PC-9 (cell line): ENCODE data around the gene SNAPC4. TPM values are rescaled to one million over a fixed set of nuclear protein-coding genes. Genes with fewer than 3 reads are reported as not detected.

Experiments
- BruUV-seq: library from RNA; stranded (reverse); fragments of 400-500 nt; replicated peaks from 2 replicates; lab custom pipeline; 2021; lab: Mats Ljungman, UMichigan
- CTCF ChIA-PET: fragments of 300-600 bp; sonication (Branson Sonifier 250); formaldehyde crosslinking; loops from one replicate; lab custom pipeline; 2022; ENCODE audit warnings: antibody characterized with exemption; lab: Charles Lee
- POLR2A ChIA-PET: fragments of 300-600 bp; sonication (Branson Sonifier 250); formaldehyde crosslinking; loops from one replicate; lab custom pipeline; 2022; ENCODE audit warnings: antibody characterized with exemption; ENCODE audit not compliant: unreplicated experiment; lab: Charles Lee
- DNase-seq, 2 experiments: peaks; one replicate each; pipeline versions ENCODE4 v3.0.0 to v3.0.0-alpha.2; 2015 to 2022; ENCODE audit warnings: mixed read lengths in 1 of 2
- H2AFZ ChIP-seq: fragments of 200-600 bp; sonication (generic); 2 replicates; pipeline ENCODE4 v1.8.1; 2017; ENCODE audit warnings: antibody characterized with exemption
- H3F3A ChIP-seq: fragments of 200-600 bp; sonication (generic); 2 replicates; pipeline ENCODE4 v1.8.1; 2017; ENCODE audit warnings: antibody characterized with exemption, mild to moderate bottlenecking, low read depth; ENCODE audit not compliant: insufficient read depth
- H3K27ac ChIP-seq: fragments of 200-600 bp; sonication (generic); 2 replicates; pipeline ENCODE4 v1.6.1; 2016; ENCODE audit warnings: mixed run types
- H3K27me3 ChIP-seq: fragments of 200-600 bp; sonication (generic); 2 replicates; pipeline ENCODE4 v1.6.1; 2016; ENCODE audit warnings: low read depth, mixed run types; ENCODE audit not compliant: insufficient read depth
- H3K36me3 ChIP-seq: fragments of 200-600 bp; sonication (generic); 2 replicates; pipeline ENCODE4 v1.6.1; 2016; ENCODE audit warnings: low read depth, mixed run types
- H3K4me1 ChIP-seq: fragments of 200-600 bp; sonication (generic); replicated peaks from 2 replicates; pipeline ENCODE4 v1.6.1; 2016; ENCODE audit warnings: mixed run types; ENCODE audit not compliant: insufficient read depth
- H3K4me2 ChIP-seq: fragments of 200-600 bp; sonication (generic); 2 replicates; pipeline ENCODE4 v1.6.1; 2017; ENCODE audit warnings: mixed run types
- H3K4me3 ChIP-seq: fragments of 200-600 bp; sonication (generic); 2 replicates; pipeline ENCODE4 v1.6.1; 2016; ENCODE audit warnings: mixed run types
- H3K79me2 ChIP-seq: fragments of 200-600 bp; sonication (generic); 2 replicates; pipeline ENCODE4 v1.6.1; 2017; ENCODE audit warnings: low read depth, mixed run types
- H3K9me2 ChIP-seq: fragments of 200-600 bp; sonication (generic); 2 replicates; pipeline ENCODE4 v1.8.1; 2017; ENCODE audit warnings: mild to moderate bottlenecking; ENCODE audit not compliant: insufficient read depth
- H3K9me3 ChIP-seq: fragments of 200-600 bp; sonication (generic); 2 replicates; pipeline ENCODE4 v1.8.1; 2016; ENCODE audit warnings: low read depth; ENCODE audit not compliant: insufficient read depth
- H4K20me1 ChIP-seq: fragments of 200-600 bp; sonication (generic); 2 replicates; pipeline ENCODE4 v1.8.1; 2017; ENCODE audit not compliant: insufficient read depth
- CTCF ChIP-seq: fragments of 200-600 bp; sonication (generic); conservative IDR thresholded peaks from 2 replicates; pipeline ENCODE4 v1.6.1; 2017; ENCODE audit warnings: mixed run types, antibody characterized with exemption, mild to moderate bottlenecking, moderate library complexity
- EZH2 ChIP-seq: fragments of 200-600 bp; sonication (generic); IDR thresholded peaks from 2 replicates; pipeline ENCODE4 v1.8.0; 2017; ENCODE audit warnings: antibody characterized with exemption, low read depth
- intact Hi-C: fragments of 100-400 bp; cut with micrococcal nuclease; formaldehyde crosslinking; loops from one replicate; pipeline ENCODE4 v1.10.0; 2022; ENCODE audit not compliant: unreplicated experiment
- total RNA-seq: library from RNA; stranded (reverse); gene quantifications from 2 replicates; pipeline ENCODE4 v1.2.3, GENCODE V29; 2021

Gene SNAPC4
- total RNA-seq, 1 experiment from 2014 or later, result 14.4 TPM

DNA sequence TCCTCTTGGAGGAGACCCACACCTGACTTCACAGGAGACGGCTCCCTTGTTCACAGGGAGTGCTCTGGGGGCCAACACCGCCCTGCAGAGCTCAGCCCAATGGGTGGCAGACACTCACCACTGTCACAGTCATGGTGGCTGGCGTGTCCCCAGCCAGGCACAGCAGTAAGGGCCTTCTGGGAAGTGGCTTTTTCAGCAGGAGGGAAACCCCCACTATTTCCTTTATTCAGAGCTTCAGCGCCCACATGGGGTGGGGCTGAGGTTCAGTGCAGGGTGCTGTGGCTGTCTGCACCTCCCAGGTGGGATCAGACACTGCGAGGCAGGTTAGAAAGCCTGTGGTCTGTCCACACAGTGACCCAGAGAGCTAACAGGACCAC, 3.6 kb upstream of the SNAPC4 start:
- Histone ChIP-seq H3K9me3 (no peaks in the 10 kb centered on the region), H2AFZ (no peak overlapping the region), H4K20me1 (peaks cover 7% of the 10 kb centered on the region), H3K79me2 (peaks cover 16% of the 10 kb centered on the region), H3F3A (peaks cover 23% of the 10 kb centered on the region; the same call in 1 of the 2 replicates), H3K9me2 (no peaks in the 10 kb centered on the region), H3K27me3 (no peaks in the 10 kb centered on the region), H3K4me2 (no peak overlapping the region), H3K36me3 (peaks cover 9% of the 10 kb centered on the region), H3K4me1 (peaks cover 10% of the 10 kb centered on the region), H3K4me3 (no peak overlapping the region), H3K27ac (no peak overlapping the region)
- BruUV-seq, result no TSS peak
- CTCF ChIA-PET, result no interaction called here
- no peak for DNase-seq
- TF ChIP-seq CTCF, result no peak
- no peak for TF ChIP-seq EZH2
- intact Hi-C loops, result no loop called here
- POLR2A ChIA-PET, result no interaction called here

- peaks cover 9% of the 10 kb centered on the region; the same call in 1 of the 2 replicates for H3K36me3 ChIP-seq
- no peak overlapping the region for H3K4me3 ChIP-seq
- H3K27me3 ChIP-seq, result no peaks in the 10 kb centered on the region
- H3K79me2 ChIP-seq, result peaks cover 23% of the 10 kb centered on the region
- peaks cover 23% of the 10 kb centered on the region; the same call in 1 of the 2 replicates for H3F3A ChIP-seq
- CTCF ChIA-PET, result interaction anchor here (1.0 kb wide), 1 partner anchor 91 kb away, joined by 5 read pairs; no protein-coding TSS in a partner anchor
- no TSS peak for BruUV-seq
- no peak for DNase-seq
- POLR2A ChIA-PET, result no interaction called here
- intact Hi-C loops, result no loop called here
- H4K20me1 ChIP-seq, result peaks cover 11% of the 10 kb centered on the region
- H3K27ac ChIP-seq, result no peak overlapping the region
- H3K9me3 ChIP-seq, result no peaks in the 10 kb centered on the region
- TF ChIP-seq CTCF (no peak), EZH2 (no peak)
- H3K4me2 ChIP-seq, result no peak overlapping the region
- H3K4me1 ChIP-seq, result peaks cover 13% of the 10 kb centered on the region
- no peaks in the 10 kb centered on the region for H3K9me2 ChIP-seq
- no peak overlapping the region for H2AFZ ChIP-seq
These were observed 2.1 kb upstream of the SNAPC4 start for GRCh38 chr9:136402067-136402466.

DNA sequence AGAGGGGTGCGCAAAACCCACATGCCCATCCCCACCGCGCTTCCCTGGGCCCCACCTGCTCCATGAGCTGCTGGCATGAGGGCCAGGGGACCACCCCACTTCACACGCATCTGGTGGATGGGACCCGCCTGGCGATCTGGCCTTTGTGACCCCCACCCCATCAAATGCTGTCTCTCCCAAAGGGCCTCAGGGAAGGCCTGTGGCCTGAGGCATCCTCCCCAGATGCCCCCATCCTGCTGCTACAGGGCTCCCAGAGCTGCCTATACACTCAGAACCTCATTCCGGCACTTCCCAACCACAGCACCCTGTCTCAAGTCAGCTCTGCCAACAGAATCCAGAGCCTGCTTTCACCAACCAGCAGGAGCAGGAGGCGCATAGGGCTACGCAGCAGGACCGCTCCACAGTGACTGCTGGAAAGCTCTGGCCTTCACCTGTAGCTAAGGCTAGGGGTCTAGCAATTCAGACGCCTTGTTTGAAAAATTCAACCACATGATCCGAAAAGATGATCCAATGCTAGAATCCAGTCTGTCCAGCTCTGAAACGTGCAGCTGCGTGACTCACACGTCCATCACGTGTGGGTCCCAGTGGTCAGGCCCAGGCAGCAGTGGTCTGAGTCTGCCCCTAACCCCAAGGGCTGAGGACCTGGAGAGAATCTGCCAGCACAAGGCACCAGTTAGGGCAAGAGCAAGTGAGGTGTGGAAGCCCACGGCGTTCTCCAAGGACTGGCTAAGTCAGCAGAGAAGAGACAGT, 1.4 kb upstream of the SNAPC4 start:
- CTCF ChIA-PET, result interaction anchor here (0.5 to 1.0 kb wide), 3 partner anchors 56 to 292 kb away, joined by 3 to 5 read pairs (median 3); no protein-coding TSS in a partner anchor
- Histone ChIP-seq H3K4me1 (peaks cover 13% of the 10 kb centered on the region), H3K36me3 (peaks cover 5% of the 10 kb centered on the region; the same call in 1 of the 2 replicates), H3F3A (peaks cover 17% of the 10 kb centered on the region; the same call in 1 of the 2 replicates), H3K4me3 (no peak overlapping the region), H3K27ac (no peak overlapping the region), H3K79me2 (peaks cover 23% of the 10 kb centered on the region), H4K20me1 (peaks cover 11% of the 10 kb centered on the region), H3K27me3 (no peaks in the 10 kb centered on the region), H3K9me3 (no peaks in the 10 kb centered on the region), H2AFZ (no peak overlapping the region), H3K4me2 (no peak overlapping the region), H3K9me2 (no peaks in the 10 kb centered on the region)
- TF ChIP-seq CTCF, result no peak
- intact Hi-C loops, result loop anchor here (2.0 kb wide), 1 partner anchor 229 kb away; no protein-coding TSS in a partner anchor
- POLR2A ChIA-PET, result interaction anchor here (0.5 kb wide), 1 partner anchor 29 kb away, joined by 3 read pairs; no protein-coding TSS in a partner anchor
- DNase-seq, result no peak
- BruUV-seq, result no TSS peak
